SK-N-SH (cell line): ENCODE results near the gene HIRA. TPM values are rescaled to one million over a fixed set of nuclear protein-coding genes. Genes with fewer than 3 reads are reported as not detected.

Experiments used
- CTCF ChIA-PET: fragments of 300-600, 350-600 bp; formaldehyde crosslinking; extraction: SDS; loops from one replicate; lab custom pipeline; 2021; lab: Yijun Ruan, JAX
- POLR2A ChIA-PET: fragments of 350-600 bp; sonication (Branson Sonifier 250); formaldehyde crosslinking; extraction: SDS; loops from one replicate; lab custom pipeline; 2020; ENCODE audit warnings: antibody characterized with exemption, inconsistent platforms; lab: Yijun Ruan, JAX
- DNase-seq: peaks from one replicate; pipeline ENCODE4 v3.0.0; 2012
- H2AFZ ChIP-seq: fragments of 200-600 bp; sonication (generic); 2 replicates; pipeline ENCODE4 v1.8.1; 2016; ENCODE audit warnings: antibody characterized with exemption, mild to moderate bottlenecking, low read depth
- H3F3A ChIP-seq: fragments of 200-600 bp; sonication (generic); replicated peaks from 2 replicates; pipeline ENCODE3; 2016; ENCODE audit warnings: antibody characterized with exemption, mild to moderate bottlenecking; ENCODE audit not compliant: insufficient read depth
- H3K27ac ChIP-seq, 2 experiments: fragments of 200-500 bp in 1 of 2; fragments of 200-600 bp in 1 of 2; sonication (Bioruptor generic) in 1 of 2; sonication (generic), shearing (Covaris generic) in 1 of 2; 2 replicates each; pipeline versions ENCODE4 v1.5.1 to v1.6.1; 2014 to 2016; ENCODE audit warnings: low read depth in 2 of 2, inconsistent platforms in 1 of 2, low read length in 1 of 2, mild to moderate bottlenecking in 1 of 2, mixed read lengths in 1 of 2
- H3K27me3 ChIP-seq: fragments of 200-600 bp; sonication (generic), shearing (Covaris generic); 2 replicates; pipeline ENCODE4 v1.6.1; 2016; ENCODE audit warnings: mixed run types; ENCODE audit not compliant: insufficient read depth
- H3K36me3 ChIP-seq, 2 experiments: fragments of 200-500 bp in 1 of 2; fragments of 200-600 bp in 1 of 2; sonication (Bioruptor generic) in 1 of 2; sonication (generic) in 1 of 2; replicated peaks in 1 of 2; 2 replicates each; pipeline versions ENCODE3 to v1.5.1; 2014 to 2016; ENCODE audit warnings: low read length in 1 of 2, mild to moderate bottlenecking in 1 of 2; ENCODE audit not compliant: insufficient read depth in 2 of 2, control insufficient read depth in 1 of 2
- H3K4me1 ChIP-seq, 2 experiments: fragments of 200-500 bp in 1 of 2; fragments of 200-600 bp in 1 of 2; sonication (Bioruptor generic) in 1 of 2; sonication (generic), shearing (Covaris generic) in 1 of 2; 2 replicates each; pipeline versions ENCODE4 v1.5.1 to v1.6.1; 2014 to 2016; ENCODE audit warnings: low read depth in 1 of 2, low read length in 1 of 2, mixed run types in 1 of 2; ENCODE audit not compliant: insufficient read depth in 2 of 2, control insufficient read depth in 1 of 2
- H3K4me2 ChIP-seq: fragments of 200-600 bp; sonication (generic), shearing (Covaris generic); 2 replicates; pipeline ENCODE4 v1.6.1; 2017; ENCODE audit warnings: mixed run types
- H3K4me3 ChIP-seq, 2 experiments: fragments of 200-500 bp in 1 of 2; fragments of 200-600 bp in 1 of 2; sonication (Bioruptor generic) in 1 of 2; sonication (generic), shearing (Covaris generic) in 1 of 2; 2 replicates each; pipeline versions ENCODE4 v1.5.1 to v1.8.1; 2014 to 2016; ENCODE audit warnings: low read depth in 2 of 2, inconsistent platforms in 1 of 2, low read length in 1 of 2, mild to moderate bottlenecking in 1 of 2, mixed read lengths in 1 of 2, moderate library complexity in 1 of 2
- H3K79me2 ChIP-seq: fragments of 200-600 bp; sonication (generic); 2 replicates; pipeline ENCODE4 v1.8.1; 2017; ENCODE audit warnings: mild to moderate bottlenecking; ENCODE audit not compliant: insufficient read depth
- H3K9ac ChIP-seq: fragments of 200-600 bp; sonication (generic); 2 replicates; pipeline ENCODE4 v1.6.1; 2017; ENCODE audit warnings: mixed run types
- H3K9me2 ChIP-seq: fragments of 200-600 bp; sonication (generic); 2 replicates; pipeline ENCODE4 v1.6.1; 2017; ENCODE audit warnings: mixed run types
- H3K9me3 ChIP-seq: fragments of 200-600 bp; sonication (generic); 2 replicates; pipeline ENCODE4 v1.6.1; 2017; ENCODE audit warnings: mixed run types, mild to moderate bottlenecking, moderate library complexity
- H4K20me1 ChIP-seq: fragments of 200-600 bp; sonication (generic); 2 replicates; pipeline ENCODE4 v1.6.1; 2017; ENCODE audit warnings: mild to moderate bottlenecking, mixed run types; ENCODE audit not compliant: insufficient read depth
- CHD2 ChIP-seq: fragments of 150-350 bp; IDR thresholded peaks from 2 replicates; pipeline ENCODE4 v1.6.1; 2018; ENCODE audit warnings: low read length; ENCODE audit not compliant: partially characterized antibody
- ELF1 ChIP-seq: IDR thresholded peaks from 2 replicates; pipeline ENCODE4 v1.4.0; 2012
- FOXJ3 ChIP-seq: sonication (generic); formaldehyde crosslinking; IDR thresholded peaks from 2 replicates; pipeline ENCODE4 v1.5.1; 2020; ENCODE audit warnings: mild to moderate bottlenecking, missing genetic modification reagents
- GABPA ChIP-seq: IDR thresholded peaks from 2 replicates; pipeline ENCODE4 v1.4.0; 2012; ENCODE audit warnings: low read depth, mild to moderate bottlenecking
- JUND ChIP-seq: IDR thresholded peaks from 2 replicates; pipeline ENCODE4 v1.4.0; 2012
- MEF2A ChIP-seq: IDR thresholded peaks from 2 replicates; pipeline ENCODE4 v1.4.0; 2012; ENCODE audit warnings: low read depth, borderline replicate concordance
- MXI1 ChIP-seq: IDR thresholded peaks from 2 replicates; pipeline ENCODE4 v1.6.1; 2012; ENCODE audit warnings: mild to moderate bottlenecking, low read depth, low read length, improper control_type of control experiment
- RAD21 ChIP-seq: IDR thresholded peaks from 2 replicates; pipeline ENCODE4 v1.6.1; 2012; ENCODE audit warnings: mild to moderate bottlenecking, low read length
- RFX5 ChIP-seq: IDR thresholded peaks from 2 replicates; pipeline ENCODE4 v1.6.1; 2012; ENCODE audit warnings: mild to moderate bottlenecking, improper control_type of control experiment, low read length
- RXRA ChIP-seq: IDR thresholded peaks from 2 replicates; pipeline ENCODE4 v1.4.0; 2012; ENCODE audit warnings: low read depth, mild to moderate bottlenecking, borderline replicate concordance
- SIN3A ChIP-seq: IDR thresholded peaks from 2 replicates; pipeline ENCODE4 v1.6.1; 2012; ENCODE audit warnings: low read depth, mild to moderate bottlenecking, low read length, moderate library complexity, borderline replicate concordance
- TAF1 ChIP-seq: IDR thresholded peaks from 2 replicates; pipeline ENCODE4 v1.6.1; 2012; ENCODE audit warnings: low read depth, mild to moderate bottlenecking, low read length, moderate library complexity, borderline replicate concordance
- YY1 ChIP-seq: IDR thresholded peaks from 2 replicates; pipeline ENCODE4 v1.4.0; 2012; ENCODE audit warnings: low read depth, mild to moderate bottlenecking
- WGBS: methylation state at CpG from one replicate; pipeline ENCODE4 v1.1.6; 2017; ENCODE audit warnings: low lambda C conversion rate; 5-methylcytosine and 5-hydroxymethylcytosine counted together
- polyA plus RNA-seq, 3 experiments: library from polyadenylated mRNA; depleted of rRNA; stranded (reverse); fragments of >200 nt; gene quantifications; 2 replicates each; pipeline ENCODE4 v1.2.3, GENCODE V29; 2012
- TF ChIP-seq, protein P1 (sequence below): IDR thresholded peaks from 2 replicates; pipeline ENCODE4; 2012
- TF ChIP-seq, protein P2 (sequence below): IDR thresholded peaks from 2 replicates; pipeline ENCODE4 v1.4.0; 2012; ENCODE audit warnings: low read depth
- TF ChIP-seq, protein P3 (sequence below): IDR thresholded peaks from 2 replicates; pipeline ENCODE4 v1.6.1; 2012; ENCODE audit warnings: mild to moderate bottlenecking, low read depth, low read length, moderate library complexity
- TF ChIP-seq, protein P4 (sequence below): fragments of 150-350 bp; IDR thresholded peaks from 2 replicates; pipeline ENCODE4 v1.6.1; 2016; ENCODE audit warnings: mild to moderate bottlenecking, low read depth, low read length
- TF ChIP-seq, protein P5 (sequence below): IDR thresholded peaks from 2 replicates; pipeline ENCODE4 v1.4.0; 2012; ENCODE audit warnings: low read depth, borderline replicate concordance

HIRA gene
- polyA plus RNA-seq, 1 of the 3 experiments (the other 2 are of a cell fraction): 21.0 TPM

DNA sequence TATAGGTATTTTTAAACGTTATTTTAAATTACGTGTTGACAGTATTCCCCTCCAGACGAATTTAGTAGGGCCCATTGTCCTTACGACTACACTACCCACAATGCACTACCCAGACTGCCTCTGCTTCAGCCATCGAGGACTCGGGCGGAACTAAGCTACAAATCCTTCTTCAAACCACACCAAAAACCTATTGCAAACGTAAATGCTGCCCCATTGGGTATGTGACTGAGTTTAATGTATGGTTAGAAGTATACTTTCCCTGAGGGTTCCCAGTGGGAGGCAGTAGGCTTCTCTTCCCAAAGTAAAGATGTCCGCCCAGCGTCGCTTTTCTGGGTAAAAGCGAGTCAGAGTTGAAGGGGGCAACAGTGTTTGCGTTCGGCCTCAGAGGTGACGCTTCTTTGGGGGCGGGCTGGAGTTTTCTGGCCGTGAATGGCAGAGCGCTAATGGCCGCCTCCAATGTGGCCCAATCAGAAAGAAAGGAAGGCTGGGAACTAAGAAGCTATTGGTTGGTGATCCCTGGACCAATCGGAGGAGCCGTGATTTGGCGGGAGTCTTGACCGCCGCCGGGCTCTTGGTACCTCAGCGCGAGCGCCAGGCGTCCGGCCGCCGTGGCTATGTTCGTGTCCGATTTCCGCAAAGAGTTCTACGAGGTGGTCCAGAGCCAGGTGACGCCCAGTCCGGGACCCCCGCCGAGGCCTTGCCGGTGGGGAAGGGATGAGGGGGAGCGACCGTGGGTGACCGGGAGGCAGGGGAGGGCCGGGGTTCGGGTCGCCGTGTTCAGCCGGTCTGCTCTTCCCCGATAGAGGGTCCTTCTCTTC, 48.0 kb upstream of the HIRA start, which contains the start of gene CDC45:
TSS of gene CDC45 (plus strand) at position 566 of the 818 bp plus-strand sequence. CDS start at position 615, 49 bp downstream.
- Histone ChIP-seq H3K27ac (peak within 1 kb of the TSS; percentile 95 to 99), H2AFZ (peak within 1 kb of the TSS; percentile 89), H3K4me3 (peak within 1 kb of the TSS; percentile 94 to 95), H3K36me3 (peaks cover 11 to 17% of the 10 kb centered on the region in 2 experiments), H3K79me2 (peaks cover 69% of the 10 kb centered on the region), H3F3A (peaks cover 4% of the 10 kb centered on the region), H4K20me1 (peaks cover 34% of the 10 kb centered on the region), H3K4me2 (peak within 1 kb of the TSS; percentile 80), H3K9me2 (no peaks in the 10 kb centered on the region), H3K9ac (peak within 1 kb of the TSS; percentile 91), H3K9me3 (no peaks in the 10 kb centered on the region), H3K27me3 (no peaks in the 10 kb centered on the region)
- 1% methylated on average over 22 of the region's 50 CpGs for WGBS
- CTCF ChIA-PET: interaction anchor here (0.9 to 3.0 kb wide), 5 partner anchors 8 to 335 kb away, joined by 3 to 17 read pairs (median 3); partner anchors contain the start of gene ESS2
- peak; percentile 95 for DNase-seq
- POLR2A ChIA-PET: interaction anchor here (0.5 to 1.5 kb wide), 5 partner anchors 9 to 194 kb away, joined by 3 to 7 read pairs (median 4); partner anchors contain the start of gene HIRA
- TF ChIP-seq, protein P1, sequence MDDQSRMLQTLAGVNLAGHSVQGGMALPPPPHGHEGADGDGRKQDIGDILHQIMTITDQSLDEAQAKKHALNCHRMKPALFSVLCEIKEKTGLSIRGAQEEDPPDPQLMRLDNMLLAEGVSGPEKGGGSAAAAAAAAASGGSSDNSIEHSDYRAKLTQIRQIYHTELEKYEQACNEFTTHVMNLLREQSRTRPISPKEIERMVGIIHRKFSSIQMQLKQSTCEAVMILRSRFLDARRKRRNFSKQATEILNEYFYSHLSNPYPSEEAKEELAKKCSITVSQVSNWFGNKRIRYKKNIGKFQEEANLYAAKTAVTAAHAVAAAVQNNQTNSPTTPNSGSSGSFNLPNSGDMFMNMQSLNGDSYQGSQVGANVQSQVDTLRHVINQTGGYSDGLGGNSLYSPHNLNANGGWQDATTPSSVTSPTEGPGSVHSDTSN: no peak
- peak; percentile 63 for TF ChIP-seq RFX5
- TF ChIP-seq YY1: peak; percentile 100
- no peak for TF ChIP-seq RXRA
- TF ChIP-seq, protein P2, sequence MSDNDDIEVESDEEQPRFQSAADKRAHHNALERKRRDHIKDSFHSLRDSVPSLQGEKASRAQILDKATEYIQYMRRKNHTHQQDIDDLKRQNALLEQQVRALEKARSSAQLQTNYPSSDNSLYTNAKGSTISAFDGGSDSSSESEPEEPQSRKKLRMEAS: peak; percentile 69
- peak; percentile 100 for TF ChIP-seq ELF1
- TF ChIP-seq, protein P3, sequence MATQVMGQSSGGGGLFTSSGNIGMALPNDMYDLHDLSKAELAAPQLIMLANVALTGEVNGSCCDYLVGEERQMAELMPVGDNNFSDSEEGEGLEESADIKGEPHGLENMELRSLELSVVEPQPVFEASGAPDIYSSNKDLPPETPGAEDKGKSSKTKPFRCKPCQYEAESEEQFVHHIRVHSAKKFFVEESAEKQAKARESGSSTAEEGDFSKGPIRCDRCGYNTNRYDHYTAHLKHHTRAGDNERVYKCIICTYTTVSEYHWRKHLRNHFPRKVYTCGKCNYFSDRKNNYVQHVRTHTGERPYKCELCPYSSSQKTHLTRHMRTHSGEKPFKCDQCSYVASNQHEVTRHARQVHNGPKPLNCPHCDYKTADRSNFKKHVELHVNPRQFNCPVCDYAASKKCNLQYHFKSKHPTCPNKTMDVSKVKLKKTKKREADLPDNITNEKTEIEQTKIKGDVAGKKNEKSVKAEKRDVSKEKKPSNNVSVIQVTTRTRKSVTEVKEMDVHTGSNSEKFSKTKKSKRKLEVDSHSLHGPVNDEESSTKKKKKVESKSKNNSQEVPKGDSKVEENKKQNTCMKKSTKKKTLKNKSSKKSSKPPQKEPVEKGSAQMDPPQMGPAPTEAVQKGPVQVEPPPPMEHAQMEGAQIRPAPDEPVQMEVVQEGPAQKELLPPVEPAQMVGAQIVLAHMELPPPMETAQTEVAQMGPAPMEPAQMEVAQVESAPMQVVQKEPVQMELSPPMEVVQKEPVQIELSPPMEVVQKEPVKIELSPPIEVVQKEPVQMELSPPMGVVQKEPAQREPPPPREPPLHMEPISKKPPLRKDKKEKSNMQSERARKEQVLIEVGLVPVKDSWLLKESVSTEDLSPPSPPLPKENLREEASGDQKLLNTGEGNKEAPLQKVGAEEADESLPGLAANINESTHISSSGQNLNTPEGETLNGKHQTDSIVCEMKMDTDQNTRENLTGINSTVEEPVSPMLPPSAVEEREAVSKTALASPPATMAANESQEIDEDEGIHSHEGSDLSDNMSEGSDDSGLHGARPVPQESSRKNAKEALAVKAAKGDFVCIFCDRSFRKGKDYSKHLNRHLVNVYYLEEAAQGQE: no peak
- no peak for TF ChIP-seq RAD21
- TF ChIP-seq, protein P4, sequence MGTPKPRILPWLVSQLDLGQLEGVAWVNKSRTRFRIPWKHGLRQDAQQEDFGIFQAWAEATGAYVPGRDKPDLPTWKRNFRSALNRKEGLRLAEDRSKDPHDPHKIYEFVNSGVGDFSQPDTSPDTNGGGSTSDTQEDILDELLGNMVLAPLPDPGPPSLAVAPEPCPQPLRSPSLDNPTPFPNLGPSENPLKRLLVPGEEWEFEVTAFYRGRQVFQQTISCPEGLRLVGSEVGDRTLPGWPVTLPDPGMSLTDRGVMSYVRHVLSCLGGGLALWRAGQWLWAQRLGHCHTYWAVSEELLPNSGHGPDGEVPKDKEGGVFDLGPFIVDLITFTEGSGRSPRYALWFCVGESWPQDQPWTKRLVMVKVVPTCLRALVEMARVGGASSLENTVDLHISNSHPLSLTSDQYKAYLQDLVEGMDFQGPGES: peak; percentile 42; the same call in 1 of the 2 replicates
- TF ChIP-seq CHD2: peak; percentile 41
- peak; percentile 57 for TF ChIP-seq GABPA
- no peak for TF ChIP-seq FOXJ3 (CRISPR knock-in tag)
- TF ChIP-seq SIN3A: peak; percentile 94
- peak; percentile 97 for TF ChIP-seq MXI1
- no peak; the same call in 1 of the 2 replicates for TF ChIP-seq TAF1
- TF ChIP-seq, protein P5, sequence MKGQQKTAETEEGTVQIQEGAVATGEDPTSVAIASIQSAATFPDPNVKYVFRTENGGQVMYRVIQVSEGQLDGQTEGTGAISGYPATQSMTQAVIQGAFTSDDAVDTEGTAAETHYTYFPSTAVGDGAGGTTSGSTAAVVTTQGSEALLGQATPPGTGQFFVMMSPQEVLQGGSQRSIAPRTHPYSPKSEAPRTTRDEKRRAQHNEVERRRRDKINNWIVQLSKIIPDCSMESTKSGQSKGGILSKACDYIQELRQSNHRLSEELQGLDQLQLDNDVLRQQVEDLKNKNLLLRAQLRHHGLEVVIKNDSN: no peak
- TF ChIP-seq JUND: peak; percentile 42; the same call in 1 of the 2 replicates
- TF ChIP-seq MEF2A: no peak
- TF ChIP-seq, all 33 proteins: peak for 10
- peaks cover 5 to 16% of the 10 kb centered on the region in 2 experiments; a peak in 3 of 4 replicates for H3K4me1 ChIP-seq
